ENCODE measurements around the gene PPP2R2B.

Gene PPP2R2B

DNA sequence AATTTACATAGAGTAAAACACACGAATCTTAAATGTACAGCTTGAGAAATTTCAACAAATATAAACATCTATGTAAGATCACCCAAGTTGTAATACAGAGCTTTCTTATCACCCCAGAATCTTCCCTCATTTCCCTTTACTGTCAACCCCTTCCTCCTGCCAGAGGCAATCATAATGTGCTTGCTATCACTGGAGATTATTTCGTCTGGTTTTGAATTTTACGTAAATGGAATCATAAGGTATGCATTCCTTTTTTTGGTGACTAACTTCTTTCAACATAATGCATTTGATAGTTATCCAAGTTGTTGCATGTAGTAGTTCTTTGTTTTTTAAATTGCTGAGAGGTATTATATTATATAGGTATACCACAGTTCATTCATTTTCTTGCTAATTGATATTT, 325.1 kb downstream of the PPP2R2B start:
- TF ChIP-seq, protein P1, sequence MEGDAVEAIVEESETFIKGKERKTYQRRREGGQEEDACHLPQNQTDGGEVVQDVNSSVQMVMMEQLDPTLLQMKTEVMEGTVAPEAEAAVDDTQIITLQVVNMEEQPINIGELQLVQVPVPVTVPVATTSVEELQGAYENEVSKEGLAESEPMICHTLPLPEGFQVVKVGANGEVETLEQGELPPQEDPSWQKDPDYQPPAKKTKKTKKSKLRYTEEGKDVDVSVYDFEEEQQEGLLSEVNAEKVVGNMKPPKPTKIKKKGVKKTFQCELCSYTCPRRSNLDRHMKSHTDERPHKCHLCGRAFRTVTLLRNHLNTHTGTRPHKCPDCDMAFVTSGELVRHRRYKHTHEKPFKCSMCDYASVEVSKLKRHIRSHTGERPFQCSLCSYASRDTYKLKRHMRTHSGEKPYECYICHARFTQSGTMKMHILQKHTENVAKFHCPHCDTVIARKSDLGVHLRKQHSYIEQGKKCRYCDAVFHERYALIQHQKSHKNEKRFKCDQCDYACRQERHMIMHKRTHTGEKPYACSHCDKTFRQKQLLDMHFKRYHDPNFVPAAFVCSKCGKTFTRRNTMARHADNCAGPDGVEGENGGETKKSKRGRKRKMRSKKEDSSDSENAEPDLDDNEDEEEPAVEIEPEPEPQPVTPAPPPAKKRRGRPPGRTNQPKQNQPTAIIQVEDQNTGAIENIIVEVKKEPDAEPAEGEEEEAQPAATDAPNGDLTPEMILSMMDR (IDR thresholded peaks at IDR 0.05; ENCODE audit: insufficient read depth, missing control alignments), result no peak
- DNase-seq (ENCODE audit: insufficient read length, low spot score) (no peak), FAIRE-seq (no peak)

DNA sequence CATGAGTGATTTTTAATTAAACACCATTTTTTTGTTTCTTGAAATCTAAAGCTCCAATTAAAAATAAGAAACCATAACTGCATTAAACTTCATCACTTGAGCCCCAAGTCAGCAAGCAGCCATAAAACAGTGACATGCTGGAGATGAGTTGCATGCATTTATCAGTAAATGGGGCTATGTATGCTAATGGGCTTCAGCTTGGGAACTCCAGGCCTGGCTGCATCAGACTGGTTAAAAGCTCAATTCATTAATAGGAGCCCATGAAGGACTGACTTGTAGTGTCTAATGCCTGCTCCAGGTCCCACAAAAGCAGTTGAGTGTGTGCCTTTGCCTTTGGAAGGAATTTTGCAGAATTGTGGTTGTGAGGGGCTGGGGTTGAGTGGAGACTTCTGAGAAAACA, 328.9 kb downstream of the PPP2R2B start:
- FAIRE-seq (no peak), DNase-seq (ENCODE audit: insufficient read length, low spot score) (no peak)
- TF ChIP-seq, protein P1 (IDR thresholded peaks at IDR 0.05; ENCODE audit: insufficient read depth, missing control alignments), result no peak

DNA sequence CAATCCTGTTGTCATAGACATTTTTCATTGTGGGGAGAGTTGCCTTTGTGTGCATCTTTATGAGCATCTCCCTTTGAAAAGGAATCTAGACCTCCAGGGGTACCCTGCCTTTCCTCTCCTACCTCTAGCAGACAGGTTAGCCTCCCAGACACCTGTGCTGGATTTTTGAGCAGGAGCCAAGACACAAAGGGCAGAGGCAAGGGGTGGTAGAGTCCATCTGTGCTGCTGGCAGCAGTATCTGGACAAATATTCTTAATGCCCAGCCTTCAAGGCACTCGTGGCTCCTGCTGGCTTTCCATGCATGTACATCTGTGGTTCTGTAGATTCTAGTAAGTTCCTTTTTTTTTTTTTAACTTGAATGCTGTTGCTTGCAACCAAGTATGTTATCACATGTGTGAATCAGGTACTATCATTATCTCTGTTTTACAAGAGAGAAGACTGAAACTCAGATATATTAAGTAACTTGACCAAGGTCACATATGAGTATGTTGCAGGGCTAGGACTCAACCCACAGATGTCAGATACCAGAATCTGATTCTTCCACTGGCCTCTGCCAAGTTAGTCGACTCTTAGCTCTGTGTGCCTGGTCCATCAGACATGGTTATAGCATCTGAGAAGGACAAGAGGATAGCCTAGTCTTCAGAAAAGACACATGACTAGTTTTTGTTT, 329.6 kb downstream of the PPP2R2B start:
- FAIRE-seq, result no peak

DNA sequence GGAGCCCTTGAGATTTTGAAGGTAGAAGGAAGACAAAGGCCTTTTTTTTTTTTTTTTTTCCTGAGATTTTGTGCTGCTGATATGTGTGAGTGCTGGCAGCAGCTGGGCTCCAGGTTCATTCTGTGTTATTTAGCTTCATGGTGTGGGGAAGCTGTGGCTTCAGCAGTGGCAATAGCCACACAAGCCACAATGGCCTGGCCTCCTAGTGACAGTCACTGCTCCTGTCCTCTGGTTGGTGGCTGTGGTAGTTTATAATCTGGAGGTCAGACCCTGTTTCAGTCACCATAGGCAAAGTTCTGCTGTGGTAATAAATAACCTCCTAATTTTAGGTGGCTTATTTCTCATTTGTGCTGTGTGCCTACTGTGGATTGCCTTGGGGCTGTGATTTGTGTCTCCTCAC, 334.3 kb downstream of the PPP2R2B start:
- DNase-seq (ENCODE audit: insufficient read length, low spot score), result no peak
- TF ChIP-seq, protein P1 (IDR thresholded peaks at IDR 0.05; ENCODE audit: insufficient read depth, missing control alignments), result no peak
- FAIRE-seq, result no peak

More for the DNA sequence above, 329.6 kb downstream of the PPP2R2B start:
- TF ChIP-seq, protein P1 (IDR thresholded peaks at IDR 0.05; ENCODE audit: insufficient read depth, missing control alignments), result no peak
- DNase-seq (ENCODE audit: insufficient read length, low spot score), result no peak

DNA sequence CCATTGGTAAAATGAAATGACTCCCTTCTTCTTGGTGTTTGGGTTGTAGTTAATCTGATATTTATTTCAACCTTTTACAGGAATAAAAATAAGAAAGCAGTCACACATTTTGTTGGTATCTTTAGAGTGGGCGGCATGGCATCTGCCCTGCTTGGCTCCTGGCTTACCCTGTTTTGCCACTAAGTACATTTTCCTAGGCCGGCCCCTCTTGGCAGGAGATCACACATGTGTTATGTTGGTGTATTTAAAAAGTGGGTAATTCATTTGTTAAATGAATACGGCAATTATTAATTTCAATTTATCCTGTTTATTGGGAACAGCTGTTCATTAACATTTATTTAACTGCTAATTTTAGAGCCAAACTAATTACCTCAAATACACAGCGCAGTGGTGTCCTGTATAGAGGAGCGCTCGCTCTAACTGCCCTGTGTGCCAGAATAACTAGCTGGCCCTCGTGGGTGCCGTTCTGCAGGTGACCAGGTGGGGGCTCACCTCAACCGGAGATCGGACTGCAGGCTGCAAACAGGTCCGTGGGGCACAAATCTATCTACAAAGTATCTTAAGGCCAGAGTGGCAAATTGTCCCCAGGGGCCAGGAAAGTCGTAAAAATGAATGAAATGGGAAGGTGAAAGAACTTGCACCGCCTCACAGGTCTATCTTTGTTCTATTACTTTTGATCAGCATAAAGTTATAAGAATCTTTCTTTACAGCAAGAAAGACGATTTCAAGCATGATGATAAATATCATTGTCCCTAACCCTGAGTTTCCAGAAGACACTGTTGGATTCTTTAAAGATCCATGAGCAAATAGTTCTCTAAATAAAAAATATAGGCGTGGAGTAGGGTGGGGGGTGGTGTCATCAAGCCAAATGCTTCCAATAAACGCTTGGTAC, 336.4 kb downstream of the PPP2R2B start:
- peak; percentile 51 for DNase-seq (ENCODE audit: insufficient read length, low spot score)
- TF ChIP-seq, protein P1 (IDR thresholded peaks at IDR 0.05; ENCODE audit: insufficient read depth, missing control alignments), result peak; percentile 91
- FAIRE-seq, result no peak

DNA sequence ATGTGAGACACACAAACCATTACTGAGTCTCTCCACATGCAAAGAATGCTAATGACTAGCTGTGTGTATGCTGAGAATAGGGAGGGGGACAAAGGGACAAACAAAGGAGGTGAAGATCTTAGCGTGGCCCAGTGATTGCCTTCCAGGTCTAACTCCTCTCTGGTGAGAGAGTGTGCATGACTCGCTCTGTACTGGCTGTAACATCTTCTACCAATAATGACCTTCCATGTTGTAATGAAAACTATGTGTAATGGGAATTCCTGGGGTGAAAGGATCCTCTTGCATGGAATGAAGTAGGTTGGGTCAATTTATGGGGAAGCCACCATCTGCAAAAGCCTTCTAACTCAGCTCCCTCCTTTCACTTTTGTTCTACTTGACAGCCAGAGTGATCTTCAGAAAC, 338.1 kb downstream of the PPP2R2B start:
- no peak for FAIRE-seq
- no peak for DNase-seq (ENCODE audit: insufficient read length, low spot score)
- TF ChIP-seq, protein P1 (IDR thresholded peaks at IDR 0.05; ENCODE audit: insufficient read depth, missing control alignments), result no peak

DNA sequence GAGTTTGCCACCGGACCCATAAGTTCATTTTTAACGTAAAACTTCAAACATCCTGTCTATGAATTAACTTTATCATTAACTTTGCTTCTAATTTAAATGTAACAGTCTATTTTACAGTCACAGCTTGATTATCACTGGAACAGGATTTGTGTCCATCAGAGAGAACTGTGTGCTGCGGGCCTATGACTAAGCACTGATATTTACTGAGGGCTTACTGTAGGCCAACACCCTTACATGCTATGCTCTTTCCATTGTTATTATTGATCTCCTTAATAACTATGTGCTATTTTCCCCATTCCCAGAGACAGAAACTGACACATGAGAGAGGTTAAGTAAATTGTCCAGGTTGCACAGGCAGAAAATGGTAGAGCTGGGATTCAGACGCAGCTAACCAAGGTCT, 338.6 kb downstream of the PPP2R2B start:
- TF ChIP-seq, protein P1 (IDR thresholded peaks at IDR 0.05; ENCODE audit: insufficient read depth, missing control alignments), result no peak
- no peak for DNase-seq (ENCODE audit: insufficient read length, low spot score)
- no peak for FAIRE-seq
